Suppressor macrophage treated with lipopolysaccharide for 1 hour (primary cell): ENCODE measurements around the gene DPF3.
A peak's percentile ranks its signal among the peaks of the same experiment; 100 is the strongest.

Experiments used
- DNase-seq, 3 donors: peaks; one replicate each; pipeline ENCODE4 v3.0.0-alpha.2; 2020 to 2022

Gene DPF3

DNA sequence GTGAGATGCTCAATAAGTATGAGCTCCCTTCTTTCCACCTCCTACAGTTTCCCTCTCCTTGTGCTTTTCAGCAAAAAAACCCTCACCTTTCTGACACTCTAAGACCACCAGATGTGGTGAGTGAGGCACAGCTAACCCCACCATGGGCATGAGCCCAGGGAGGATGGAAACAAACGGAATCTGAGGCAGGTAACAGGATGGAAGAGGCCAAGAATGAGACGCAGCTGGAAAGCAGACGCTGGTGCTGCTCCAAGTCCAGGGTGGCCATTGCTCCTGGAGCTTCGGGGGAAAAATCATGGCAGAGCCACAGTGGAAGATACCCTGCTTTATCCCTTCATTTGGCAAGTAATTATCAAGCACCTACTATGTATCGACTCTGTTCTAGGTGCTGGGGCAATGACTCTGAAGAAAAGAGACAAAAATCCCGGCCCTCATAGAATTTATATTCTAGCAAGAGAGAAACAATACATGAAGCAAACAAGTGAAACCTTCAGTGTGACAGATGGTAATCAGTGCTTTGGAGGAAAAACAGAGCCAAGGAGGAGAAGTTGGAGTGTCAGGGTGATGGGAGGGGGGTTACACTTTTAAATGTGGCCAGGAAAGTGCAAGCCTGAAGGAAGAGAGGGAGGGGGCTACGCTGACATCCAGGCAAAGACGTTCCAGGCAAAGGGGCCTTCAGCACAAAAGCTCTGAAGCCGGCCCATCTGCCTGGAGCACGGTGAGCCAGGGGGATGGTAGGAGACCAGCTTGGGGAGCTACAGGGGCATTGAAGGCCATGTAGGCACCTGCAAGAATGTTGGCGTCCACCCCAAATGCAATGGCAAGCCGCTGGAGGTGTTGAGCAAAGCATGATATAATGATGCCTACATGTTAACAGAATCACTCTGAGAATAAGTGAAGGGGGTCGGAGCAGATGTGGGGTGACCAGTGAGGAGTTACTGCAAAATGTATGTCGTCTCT, 154.2 kb downstream of the DPF3 start:
- no peak for DNase-seq

DNA sequence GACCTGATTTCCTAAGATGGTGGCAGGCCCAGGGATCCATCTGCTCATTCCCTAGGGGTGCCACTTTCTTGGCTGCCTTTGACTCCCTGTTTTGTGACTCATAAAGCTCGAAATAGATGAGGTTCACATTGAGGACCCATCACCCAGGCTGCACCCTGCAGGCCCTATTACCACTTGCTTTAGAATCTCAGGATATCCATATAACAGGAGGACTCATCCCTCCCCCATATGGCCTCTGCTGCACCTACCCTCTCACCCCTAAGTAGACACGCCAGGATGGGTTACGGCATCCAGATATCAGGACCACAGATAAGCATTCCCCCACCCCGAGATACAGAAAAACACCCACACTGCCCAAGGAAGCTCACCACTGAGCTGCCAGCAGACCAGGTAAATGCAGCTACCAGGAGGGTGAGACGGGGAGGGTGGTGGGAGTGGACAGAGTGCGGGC, 155.7 kb downstream of the DPF3 start:
- DNase-seq: no peak

DNA sequence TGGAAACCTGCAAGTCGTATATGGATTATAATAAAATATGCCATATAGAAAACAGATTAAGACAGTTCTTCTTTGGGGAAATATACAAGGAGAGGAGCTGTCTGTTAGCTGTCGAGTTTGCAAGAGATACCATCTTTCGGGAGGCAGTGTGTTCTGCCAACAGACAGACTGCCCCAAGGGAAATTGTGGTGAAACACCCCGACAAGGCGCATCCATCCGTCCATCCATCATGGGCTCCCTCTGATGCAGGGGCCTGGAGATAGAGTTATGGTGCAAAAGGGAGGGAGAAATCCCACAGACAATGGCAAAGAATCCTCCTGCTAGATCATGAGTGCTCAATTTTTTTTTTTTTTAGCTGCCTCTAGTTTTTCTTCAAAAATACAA, 156.3 kb downstream of the DPF3 start:
- no peak for DNase-seq

DNA sequence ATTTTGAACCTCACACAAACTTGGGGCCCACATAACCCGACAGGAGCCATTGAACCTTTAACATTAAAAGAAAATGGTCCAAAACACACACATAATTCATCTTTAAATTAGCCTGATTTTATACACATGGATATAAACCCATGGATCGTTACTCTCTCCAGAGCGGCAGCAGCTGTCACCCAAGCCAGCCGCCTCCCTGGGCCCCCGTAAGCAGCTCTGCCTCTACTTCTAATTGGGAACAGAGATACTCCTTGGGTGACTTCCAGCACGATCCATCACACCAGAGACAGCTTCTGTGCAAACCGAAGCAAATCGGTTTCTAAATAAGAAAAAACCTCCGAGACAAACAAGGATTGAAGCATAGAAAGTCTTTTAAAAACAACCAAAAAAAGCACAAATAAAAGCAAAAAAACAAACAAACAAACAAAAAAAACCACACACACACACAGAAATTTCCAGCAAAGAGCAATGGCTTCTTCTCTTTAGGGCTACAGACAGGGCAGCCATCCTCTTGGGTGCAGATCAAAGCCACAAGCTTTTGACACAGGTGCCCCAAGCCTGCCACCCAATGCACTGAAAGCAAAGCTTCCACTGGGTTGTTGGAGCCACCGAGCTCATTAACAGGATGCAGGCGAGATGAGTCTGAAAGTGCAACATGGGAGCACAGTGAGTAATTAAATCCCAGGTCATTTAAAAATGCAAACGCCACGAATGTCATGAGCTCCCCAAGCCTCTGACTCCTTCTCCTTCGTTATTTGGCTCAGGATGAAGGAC, 156.9 kb downstream of the DPF3 start:
- no peak for DNase-seq

DNA sequence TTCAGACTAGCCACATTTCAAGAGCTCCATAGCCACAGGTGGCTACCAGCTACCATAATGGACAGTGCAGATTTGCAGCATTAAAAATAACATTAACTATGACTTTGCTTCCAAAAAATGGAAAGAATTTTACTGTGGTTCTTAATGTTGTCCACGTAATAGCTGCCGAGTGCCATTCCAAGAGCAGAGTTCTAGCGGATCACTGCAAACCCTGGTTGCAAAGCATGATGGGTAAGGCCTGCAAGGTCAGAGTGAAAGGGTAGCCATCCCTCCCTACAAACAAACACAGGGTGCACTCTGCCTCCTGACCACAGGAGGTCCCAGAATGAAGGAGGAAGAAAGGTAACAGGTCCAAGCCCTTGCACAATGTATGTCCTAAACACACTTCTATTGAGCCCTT, 157.6 kb downstream of the DPF3 start:
- DNase-seq: no peak

DNA sequence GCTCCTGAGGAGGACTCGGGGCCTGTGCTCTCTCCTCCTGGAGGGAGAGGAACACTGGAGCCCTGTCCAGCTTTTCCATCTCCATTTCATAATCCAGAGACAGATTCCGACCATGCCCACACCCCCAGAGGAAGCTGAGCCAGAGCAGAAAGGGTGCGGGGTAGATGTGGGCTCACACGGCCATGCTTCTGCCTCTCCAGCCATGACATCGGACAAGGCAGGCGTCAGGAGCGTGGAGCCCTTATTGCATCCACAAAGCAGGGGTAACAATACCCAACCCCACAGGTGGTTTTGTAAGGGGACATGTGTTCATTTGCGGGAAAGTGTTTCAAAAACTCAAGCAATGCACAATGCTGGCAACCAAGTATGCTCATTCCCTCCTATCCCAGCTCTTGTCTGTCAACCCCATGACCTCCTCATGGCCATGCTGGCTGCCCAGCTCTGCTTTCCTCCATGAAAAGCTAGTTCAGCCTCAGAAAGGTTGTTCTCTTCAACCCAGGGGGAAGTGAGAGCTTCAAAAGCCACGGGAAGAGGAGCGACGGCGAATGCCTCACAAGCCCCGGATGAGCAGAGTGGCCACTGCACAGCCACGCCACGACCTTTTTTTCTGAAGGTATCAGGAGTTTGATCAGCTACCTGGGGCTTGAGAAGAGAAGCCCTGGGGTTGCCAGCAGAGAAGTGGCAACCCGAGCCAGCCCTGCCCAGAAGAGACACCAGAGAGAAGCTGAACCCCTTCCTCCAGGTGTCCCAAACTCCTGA, 161.7 kb downstream of the DPF3 start:
- DNase-seq: no peak

DNA sequence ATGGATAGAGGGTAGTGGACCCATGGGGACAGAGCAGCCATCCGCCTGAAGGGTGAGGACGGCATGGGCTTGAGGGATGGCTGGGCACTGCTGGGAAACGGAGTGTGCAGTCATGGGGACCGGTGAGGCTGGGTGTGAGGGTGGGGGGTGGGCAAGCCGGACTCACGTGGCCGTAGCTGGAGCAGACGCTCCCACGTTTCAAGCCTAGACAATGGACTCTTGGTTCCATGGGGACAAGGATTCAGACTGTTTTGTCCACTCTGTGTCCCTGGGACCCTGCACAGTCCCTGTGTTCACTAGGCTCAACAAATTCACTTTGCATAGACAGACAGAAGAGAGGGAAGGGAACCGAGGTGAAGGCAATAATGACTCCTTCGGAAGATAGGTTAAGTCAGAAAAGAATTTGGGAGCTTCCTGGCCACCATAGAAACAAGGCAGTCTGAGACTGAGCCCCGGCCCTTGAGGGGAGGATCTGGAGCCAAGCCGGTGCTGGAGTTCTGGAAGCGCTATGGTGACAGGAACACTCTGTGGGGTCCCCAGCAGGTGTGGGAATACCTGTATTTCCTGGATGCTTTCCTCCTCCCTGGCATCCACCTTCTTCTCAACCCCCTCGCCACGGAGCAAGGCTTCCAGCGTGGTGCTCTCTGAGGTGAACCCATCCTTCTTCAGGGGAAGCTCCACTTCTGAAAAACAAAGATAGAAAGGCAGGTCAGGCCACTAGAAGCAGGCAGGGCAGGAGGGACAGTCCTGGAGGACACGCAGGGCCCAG, 162.5 kb downstream of the DPF3 start:
- DNase-seq: no peak

DNA sequence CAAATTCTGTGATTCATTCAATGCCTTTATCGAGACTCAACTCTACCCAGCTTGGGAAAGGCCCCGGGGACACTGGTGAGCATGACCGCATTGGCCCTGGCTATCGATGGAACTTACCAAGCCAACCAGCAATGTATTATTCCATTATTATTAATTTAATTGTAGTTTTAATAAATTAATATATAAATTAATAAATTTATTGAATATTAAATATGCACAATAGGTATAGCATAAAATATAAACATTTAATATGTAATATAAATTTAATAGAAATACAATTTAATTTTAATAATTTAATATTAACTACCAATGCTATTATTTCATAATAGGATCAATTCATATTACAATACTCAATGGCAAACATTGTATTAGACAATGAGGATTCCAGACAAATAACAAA, 163.4 kb downstream of the DPF3 start:
- DNase-seq: no peak

DNA sequence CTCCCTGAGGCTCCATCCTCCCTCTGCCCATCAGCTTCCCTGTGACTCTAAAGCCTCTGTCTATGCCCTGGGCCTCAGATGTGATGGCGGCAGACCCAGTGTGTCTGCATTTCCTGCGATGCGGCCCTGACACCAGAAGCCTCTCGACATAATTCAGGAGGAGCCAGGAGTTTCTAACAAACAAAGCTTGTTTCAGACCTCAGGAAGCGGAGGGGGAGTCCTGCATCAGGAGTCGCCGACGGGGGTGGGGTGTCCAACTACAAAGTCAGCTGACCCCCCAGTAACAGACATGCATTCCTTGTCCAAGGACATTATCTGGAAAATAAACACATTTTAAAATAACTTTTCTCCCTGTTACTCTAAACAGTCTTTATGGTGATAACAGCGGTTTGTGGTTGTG, 167.5 kb downstream of the DPF3 start:
- no peak for DNase-seq

DNA sequence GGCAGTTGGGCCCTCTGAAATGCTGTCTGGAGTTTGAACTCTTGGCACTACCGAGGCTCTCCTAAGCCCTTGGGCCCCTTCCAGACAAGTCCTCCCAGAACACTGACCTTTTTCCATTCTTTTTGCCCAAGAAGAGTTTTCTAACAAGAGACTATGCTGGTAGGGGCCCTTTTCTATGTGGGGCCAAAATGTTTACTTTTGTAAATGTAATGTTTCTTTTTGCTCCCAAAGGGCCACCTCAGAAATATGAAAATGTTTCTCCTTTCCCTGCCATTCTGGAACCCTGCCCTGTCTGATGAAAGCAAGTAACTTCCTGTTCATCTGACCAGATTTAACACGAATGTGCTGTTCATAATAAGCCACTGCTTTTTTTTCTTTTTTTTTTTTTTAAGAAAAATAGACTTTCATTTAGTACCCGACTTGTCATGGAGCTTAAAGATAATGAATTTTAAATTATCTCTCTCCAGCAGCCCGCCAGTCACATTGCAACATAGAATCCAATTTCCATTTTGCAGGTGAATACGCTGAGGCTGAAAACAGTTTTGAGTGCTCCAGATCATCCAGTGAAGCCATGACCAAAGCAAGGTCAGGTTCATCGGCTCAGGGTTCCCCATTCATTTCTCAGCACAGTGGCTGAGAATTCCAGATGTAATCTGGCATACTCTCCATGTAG, 169.9 kb downstream of the DPF3 start:
- no peak for DNase-seq

DNA sequence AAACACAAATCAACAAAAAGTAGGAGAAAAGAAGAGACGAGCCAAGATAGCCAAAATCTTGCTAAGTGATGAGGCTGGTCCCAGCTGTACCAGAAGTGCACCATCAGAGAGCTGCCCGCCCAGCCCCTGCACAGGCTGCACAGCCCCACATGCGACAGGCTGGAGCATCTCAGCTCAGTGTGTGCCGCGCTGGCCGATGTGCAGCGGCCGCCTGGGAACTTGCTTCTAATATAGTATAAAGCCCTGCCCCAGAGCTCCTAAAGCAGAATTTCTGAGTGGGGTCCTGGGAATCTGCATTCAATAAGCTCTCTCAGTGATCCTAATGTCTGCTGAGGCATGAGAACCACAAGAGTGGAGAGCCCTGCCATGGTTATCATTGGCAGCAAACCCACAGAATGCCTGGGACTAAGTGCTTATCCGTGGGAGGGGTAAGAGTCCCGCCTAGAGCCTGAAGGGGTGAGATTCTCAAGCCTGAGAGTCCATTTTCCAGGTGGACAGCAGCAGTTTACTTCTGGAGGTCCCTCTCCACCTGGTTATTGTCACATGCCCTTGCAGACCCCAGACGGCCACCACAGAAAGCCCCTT, 171.6 kb downstream of the DPF3 start:
- DNase-seq: no peak

DNA sequence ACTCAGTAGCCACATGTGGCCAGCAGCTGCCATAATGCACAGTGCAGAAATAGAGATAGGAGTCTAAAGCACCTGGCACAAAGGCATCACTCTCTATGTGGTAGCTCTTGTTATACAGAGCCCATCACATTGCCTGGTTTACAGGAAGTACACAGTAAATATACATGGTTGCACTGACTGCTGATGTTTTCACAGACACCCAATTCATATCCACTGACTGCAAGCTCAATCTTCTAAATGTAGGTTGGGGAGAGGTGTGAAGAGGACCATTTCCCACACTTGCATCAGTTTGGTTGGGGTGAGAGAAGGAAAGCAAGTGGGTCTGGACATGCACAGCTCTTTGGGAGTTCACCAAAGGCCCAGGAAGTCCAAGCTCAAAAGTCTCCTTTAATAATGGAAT, 172.8 kb downstream of the DPF3 start:
- DNase-seq: no peak

DNA sequence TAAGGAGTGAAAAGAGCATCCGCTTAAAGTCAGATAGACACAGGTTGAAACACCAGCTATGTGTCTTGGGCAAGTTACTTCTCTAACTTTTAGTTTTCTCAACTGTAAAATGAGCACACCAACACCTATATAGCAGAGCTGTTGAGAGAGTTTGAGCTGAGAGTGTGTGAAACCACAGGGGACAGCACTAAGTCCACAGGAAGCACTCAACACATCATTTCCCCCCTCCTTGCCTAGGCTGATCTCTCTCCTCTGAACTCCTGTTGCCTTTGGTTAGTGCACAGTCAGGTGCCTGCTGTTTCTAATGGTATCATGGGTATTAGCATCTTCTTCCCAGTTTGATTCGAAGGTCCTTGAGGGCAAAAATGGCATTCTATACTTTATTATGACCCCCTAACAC, 176.7 kb downstream of the DPF3 start:
- no peak for DNase-seq

DNA sequence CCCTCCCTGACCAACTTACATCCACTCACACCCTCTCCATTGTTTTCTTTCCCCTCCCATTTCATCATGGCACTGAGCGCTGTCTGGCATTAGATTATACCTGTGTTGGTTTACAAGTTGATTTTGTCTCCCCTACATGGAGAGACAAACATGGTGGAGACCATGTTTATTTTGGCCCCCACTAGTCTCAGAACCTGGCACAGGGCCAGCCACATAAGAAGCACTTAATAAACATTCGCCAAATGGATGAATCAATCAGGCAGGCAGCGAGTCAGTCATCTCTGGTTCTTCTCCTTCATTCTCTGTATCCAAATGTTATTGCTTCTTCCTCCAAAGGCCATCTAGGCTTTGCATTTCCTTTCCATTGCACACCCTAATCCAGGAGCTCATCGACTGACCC, 177.4 kb downstream of the DPF3 start:
- no peak for DNase-seq

DNA sequence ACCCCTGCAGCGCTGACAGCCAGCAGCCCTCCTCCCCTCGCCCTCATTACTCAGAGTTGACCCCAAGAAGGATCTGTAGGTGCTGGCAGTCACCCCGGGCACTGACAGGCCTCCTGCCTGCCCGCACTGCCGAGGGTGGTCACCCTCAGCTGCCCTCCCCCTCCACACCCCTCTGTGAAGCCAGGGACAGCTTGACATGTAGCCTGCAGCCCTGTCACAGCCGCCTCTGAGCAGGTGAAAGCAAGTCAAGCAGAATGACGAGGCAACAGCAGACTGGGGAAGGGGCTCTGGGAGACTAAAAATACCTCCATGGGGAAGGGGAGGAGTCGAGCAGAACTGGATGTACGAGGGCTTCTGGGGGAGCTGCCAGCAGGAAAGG, 178.1 kb downstream of the DPF3 start:
- DNase-seq: no peak

DNA sequence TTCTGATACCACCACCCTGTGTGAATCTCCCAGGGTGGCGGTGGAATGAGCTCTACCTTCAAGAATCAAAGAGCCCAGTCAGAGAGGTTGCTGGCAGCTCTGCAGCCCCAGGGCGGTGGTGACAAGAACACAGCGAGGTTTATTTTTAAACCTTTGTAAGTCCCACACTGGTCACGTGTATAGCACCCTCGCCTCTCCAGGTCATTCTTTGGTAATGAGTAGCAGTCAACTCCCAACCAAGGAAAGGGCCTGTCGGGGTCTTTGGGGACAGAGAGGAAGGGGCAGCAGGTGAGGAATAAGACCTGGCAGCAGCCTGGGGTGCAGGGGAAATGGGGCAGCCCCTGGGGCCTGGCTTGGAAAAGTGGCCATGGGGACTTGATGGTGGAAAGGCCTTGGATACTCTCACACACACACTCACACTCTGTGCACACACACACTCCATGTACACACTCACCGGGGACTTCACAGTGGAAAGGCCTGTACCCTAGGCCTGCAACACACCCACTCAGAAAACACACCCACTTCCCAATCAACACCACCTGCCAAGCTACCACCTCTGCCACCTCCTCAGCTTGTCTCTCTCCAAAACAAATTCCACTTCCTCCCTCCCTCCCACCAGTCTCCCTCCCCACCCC, 178.6 kb downstream of the DPF3 start:
- no peak for DNase-seq

DNA sequence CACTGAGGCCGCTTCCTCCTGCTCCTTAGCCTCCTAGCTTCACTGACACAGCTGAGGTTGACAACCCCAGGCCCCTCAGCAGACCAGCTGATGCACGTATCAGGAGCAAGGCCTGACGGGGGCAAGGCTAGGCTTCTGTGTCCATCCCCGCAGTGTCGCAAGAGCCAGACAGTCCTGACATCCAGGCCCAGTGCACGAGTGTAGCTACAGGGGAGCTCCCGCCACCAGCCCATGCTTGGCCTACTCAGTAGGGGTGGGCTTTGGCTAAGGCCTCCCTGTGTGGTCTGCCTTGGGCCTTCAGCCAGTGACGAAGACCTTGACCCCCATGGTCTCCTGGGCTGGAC, 179.1 kb downstream of the DPF3 start:
- DNase-seq: no peak

DNA sequence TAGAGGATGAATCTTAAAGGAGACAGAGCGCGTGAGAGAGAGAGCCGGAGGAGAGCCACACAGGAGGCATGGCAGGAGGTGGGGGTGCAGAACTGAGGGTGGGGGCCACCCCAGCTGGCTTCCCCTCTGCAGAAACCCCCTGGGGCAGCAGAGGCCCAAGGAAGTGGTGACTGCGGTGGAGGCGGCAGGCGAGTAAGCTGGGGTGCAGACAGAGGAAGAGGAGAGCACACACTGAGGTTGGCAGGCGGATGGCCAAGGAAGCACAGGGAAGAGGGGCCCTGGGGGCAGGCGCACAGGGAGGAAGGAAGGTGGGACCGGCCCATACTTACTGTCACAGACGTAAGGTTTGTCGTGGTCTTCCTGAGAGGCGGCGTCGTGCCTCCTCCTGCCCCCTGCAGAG, 179.8 kb downstream of the DPF3 start:
- peak; percentile 19 to 53 (median 29) for DNase-seq

DNA sequence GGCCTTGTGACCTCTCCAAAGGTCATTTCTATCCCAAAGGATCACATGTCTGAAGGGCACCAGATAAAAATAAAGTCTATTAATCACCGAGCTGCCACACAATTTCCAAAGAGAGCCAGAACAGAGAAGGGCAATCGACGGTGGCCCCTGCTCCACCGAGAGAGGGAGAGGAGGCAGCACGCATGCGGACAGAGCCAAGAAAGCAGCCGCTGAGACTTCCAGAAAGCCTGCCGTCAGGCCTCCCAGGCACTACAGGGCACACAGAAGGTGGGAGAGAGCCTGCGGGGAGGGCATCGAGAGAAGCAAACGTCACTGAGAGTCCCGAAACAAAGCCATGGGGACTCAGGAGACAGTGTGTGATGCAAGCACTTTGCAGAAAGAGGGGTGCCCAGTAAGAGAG, 182.0 kb downstream of the DPF3 start:
- no peak for DNase-seq

DNA sequence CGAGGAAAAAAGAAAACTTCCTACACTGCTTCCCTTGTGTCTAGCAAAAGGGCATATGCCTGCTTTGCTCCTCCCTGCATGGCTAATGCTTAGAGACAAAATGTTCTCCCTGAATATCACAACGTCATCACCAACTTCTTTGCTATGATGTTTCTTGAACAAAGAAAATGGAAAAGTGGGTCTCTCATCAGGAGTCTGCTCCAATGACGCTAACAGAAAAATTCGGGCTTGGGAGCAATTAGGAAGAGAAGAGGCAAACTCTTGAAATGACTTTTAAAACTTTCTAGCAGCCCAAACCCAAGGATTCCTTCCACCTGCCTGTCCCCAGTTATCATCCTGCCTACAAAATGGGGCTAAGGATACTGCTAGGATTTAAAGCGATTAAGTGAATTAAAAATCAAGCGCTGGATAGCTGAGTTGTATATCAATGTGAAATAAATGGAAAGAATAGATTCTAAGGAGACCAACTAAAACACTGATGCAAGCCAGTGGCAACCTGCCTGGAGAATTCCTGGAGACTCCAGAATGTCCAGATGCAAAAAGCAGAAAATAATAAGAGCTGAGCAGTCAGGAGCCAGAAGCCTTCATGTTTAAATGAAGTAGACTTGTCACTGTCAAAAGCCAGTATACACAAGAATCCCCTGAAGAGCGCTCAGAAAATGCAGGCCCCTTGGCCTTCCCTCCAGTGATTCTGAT, 183.8 kb downstream of the DPF3 start:
- DNase-seq: no peak
